PFSK-1 (cell line): ENCODE results near the gene GPR55.

Experiments
- FOXP2 ChIP-seq: optimal IDR thresholded peaks from 2 replicates; pipeline ENCODE3; 2011; ENCODE audit warnings: borderline replicate concordance, control low read depth, inconsistent platforms; ENCODE audit not compliant: insufficient read depth; ENCODE audit errors: extremely low read length, extremely low read depth
- POLR2AphosphoS5 ChIP-seq: IDR thresholded peaks from 2 replicates; pipeline ENCODE4 v1.6.1; 2012; ENCODE audit warnings: low read depth, mild to moderate bottlenecking, control low read depth, low read length, moderate library complexity
- REST ChIP-seq, 2 experiments: IDR thresholded peaks; 2 replicates each; pipeline versions ENCODE4 v1.6.1 to v1.8.0; 2011 to 2012; ENCODE audit warnings: low read depth in 2 of 2, low read length in 2 of 2, control low read depth in 1 of 2, inconsistent platforms in 1 of 2, mild to moderate bottlenecking in 1 of 2, moderate library complexity in 1 of 2; ENCODE audit not compliant: insufficient read depth in 1 of 2
- SIN3A ChIP-seq: IDR thresholded peaks from 2 replicates; pipeline ENCODE4 v1.6.1; 2012; ENCODE audit warnings: mild to moderate bottlenecking, low read length, moderate library complexity, borderline replicate concordance; ENCODE audit not compliant: insufficient read depth
- TAF1 ChIP-seq: IDR thresholded peaks from 2 replicates; pipeline ENCODE4 v1.6.1; 2012; ENCODE audit warnings: low read length, control low read depth, borderline replicate concordance; ENCODE audit not compliant: insufficient read depth

The GPR55 gene

GRCh38 chr2:230922951-230923717 is 1.9 kb downstream of the GPR55 start:
- TF ChIP-seq REST (IDR thresholded peaks at IDR 0.05; ENCODE audit: insufficient read depth in 1 of 2, low read depth in 2 of 2, low read length in 2 of 2) (no peak), POLR2AphosphoS5 (no peak), FOXP2 (no peak), SIN3A (no peak), TAF1 (no peak)

DNA sequence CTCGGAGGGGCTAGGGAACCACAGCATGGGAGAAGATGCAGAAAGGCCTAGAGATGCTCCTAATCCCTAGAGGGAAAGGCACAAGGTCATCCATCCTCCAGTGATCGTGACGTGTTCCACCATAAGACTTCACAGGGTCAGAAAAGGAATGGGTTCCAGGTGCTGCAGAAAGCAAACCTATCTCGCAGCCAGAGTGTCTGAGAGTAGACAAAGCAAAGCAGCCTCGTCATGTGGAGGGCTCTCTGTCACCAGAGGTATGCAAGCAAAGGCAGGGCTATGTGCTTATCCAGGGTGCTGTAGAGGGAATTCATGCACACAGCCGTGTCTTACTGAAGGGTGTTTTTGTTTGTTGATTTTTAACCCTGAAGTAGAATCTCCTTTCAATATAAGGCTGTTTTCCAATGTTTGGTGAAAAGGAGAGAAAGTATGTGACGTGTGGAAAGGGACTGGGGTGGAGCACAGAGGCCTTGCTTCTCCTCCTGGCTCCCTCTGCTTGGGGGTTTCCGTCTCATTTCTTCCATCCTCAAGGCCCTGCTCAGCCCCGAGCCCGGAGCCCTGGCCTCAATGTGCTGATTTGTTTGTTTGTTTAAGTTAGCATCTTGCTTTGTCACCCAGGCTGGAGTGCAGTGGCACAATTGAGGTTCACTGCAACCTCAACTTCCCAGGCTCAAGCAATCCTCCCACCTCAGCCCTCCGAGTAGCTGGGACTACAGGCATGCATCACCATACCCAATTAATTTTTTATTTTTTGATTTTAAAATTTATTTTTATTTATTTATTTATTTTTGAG is 3.0 kb downstream of the GPR55 start:
- TF ChIP-seq REST (IDR thresholded peaks at IDR 0.05; ENCODE audit: insufficient read depth in 1 of 2, low read depth in 2 of 2, low read length in 2 of 2) (no peak), TAF1 (no peak), SIN3A (no peak), FOXP2 (no peak), POLR2AphosphoS5 (no peak)

DNA sequence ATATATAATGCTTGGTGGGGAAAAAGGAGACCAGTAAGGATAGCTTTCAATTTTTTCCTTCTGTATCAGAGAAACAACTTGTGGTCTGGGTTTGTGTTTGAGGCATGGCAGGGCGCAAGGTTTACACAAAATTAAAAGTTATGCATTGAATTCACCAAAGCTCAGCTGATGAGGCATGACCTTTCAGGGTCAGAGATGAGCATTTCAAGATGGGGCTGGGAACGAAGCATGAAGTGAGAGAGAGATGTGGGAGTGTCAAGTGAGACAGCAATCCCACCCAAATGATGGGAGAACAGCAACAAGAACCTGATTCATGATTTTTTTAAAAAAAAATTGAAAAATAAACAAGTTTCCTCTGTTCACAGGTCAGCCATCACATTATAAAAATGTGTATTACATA is 4.9 kb downstream of the GPR55 start:
- TF ChIP-seq SIN3A (no peak), TAF1 (no peak), REST (IDR thresholded peaks at IDR 0.05; ENCODE audit: insufficient read depth in 1 of 2, low read depth in 2 of 2, low read length in 2 of 2) (no peak), POLR2AphosphoS5 (no peak), FOXP2 (no peak)

DNA sequence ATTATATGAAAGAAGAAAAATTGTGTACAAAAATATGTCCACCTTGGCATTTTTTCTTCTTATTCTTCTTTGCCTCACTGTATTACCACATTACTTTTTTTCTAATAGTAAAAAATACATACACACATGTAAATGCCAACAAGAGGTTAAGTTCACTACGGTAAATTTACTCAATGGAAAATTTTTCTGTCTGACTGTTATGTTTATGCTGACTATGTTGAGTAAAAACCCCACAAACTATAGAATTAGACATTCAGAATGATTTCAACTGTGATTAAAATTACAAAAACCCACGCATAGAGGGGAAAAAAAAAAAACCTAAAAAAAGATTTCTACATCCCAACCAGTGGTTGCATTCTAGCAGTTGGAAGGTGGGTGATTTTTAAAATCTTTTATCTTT is 5.4 kb downstream of the GPR55 start:
- TF ChIP-seq FOXP2 (no peak), POLR2AphosphoS5 (no peak), TAF1 (no peak), SIN3A (no peak), REST (IDR thresholded peaks at IDR 0.05; ENCODE audit: insufficient read depth in 1 of 2, low read depth in 2 of 2, low read length in 2 of 2) (no peak)
